ENCODE data around the gene NDUFB6.

NDUFB6 gene

DNA sequence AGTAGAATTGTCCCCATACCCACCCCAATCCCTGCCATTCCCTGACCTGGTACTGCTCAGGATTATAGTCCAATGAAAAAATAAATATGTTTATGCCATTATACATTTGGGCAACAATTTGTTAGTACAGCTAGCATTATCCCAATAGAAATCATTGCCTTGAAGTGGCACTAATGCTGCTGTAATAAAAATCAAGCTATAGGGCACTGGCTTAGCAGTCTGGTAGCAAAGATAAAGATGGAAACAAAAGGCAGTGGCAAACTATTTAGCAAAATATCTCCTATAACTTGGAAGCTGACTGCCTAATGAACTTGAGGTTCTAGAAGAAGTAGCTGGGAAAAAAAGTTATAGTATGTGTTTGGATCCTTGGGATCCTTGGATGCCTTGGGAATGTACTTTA, 18.4 kb downstream of the NDUFB6 start:
- ATAC-seq: no peak
- no peak for TF ChIP-seq GLIS3 (CRISPR knock-in tag; IDR thresholded peaks at IDR 0.05)
- no peak for TF ChIP-seq ESRRG (CRISPR knock-in tag; IDR thresholded peaks at IDR 0.05)
- TF ChIP-seq, protein P1, sequence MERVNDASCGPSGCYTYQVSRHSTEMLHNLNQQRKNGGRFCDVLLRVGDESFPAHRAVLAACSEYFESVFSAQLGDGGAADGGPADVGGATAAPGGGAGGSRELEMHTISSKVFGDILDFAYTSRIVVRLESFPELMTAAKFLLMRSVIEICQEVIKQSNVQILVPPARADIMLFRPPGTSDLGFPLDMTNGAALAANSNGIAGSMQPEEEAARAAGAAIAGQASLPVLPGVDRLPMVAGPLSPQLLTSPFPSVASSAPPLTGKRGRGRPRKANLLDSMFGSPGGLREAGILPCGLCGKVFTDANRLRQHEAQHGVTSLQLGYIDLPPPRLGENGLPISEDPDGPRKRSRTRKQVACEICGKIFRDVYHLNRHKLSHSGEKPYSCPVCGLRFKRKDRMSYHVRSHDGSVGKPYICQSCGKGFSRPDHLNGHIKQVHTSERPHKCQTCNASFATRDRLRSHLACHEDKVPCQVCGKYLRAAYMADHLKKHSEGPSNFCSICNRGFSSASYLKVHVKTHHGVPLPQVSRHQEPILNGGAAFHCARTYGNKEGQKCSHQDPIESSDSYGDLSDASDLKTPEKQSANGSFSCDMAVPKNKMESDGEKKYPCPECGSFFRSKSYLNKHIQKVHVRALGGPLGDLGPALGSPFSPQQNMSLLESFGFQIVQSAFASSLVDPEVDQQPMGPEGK (CRISPR knock-in tag; IDR thresholded peaks at IDR 0.05; ENCODE audit: borderline replicate concordance): no peak
- no peak for TF ChIP-seq ZC3H10 (CRISPR knock-in tag; IDR thresholded peaks at IDR 0.05)
- no peak for TF ChIP-seq OSR1 (CRISPR knock-in tag; IDR thresholded peaks at IDR 0.05)
- no peak for TF ChIP-seq ZFP3 (CRISPR knock-in tag; IDR thresholded peaks at IDR 0.05)
- TF ChIP-seq TCF4 (CRISPR knock-in tag; IDR thresholded peaks at IDR 0.05; ENCODE audit: borderline replicate concordance): no peak
- TF ChIP-seq ZFP30 (CRISPR knock-in tag; IDR thresholded peaks at IDR 0.05): no peak
- no peak for TF ChIP-seq ZNF565 (CRISPR knock-in tag; conservative IDR thresholded peaks at IDR 0.05; ENCODE audit: low read depth)
- no peak for TF ChIP-seq BACH2 (CRISPR knock-in tag; IDR thresholded peaks at IDR 0.05; ENCODE audit: borderline replicate concordance)
- TF ChIP-seq, protein P2, sequence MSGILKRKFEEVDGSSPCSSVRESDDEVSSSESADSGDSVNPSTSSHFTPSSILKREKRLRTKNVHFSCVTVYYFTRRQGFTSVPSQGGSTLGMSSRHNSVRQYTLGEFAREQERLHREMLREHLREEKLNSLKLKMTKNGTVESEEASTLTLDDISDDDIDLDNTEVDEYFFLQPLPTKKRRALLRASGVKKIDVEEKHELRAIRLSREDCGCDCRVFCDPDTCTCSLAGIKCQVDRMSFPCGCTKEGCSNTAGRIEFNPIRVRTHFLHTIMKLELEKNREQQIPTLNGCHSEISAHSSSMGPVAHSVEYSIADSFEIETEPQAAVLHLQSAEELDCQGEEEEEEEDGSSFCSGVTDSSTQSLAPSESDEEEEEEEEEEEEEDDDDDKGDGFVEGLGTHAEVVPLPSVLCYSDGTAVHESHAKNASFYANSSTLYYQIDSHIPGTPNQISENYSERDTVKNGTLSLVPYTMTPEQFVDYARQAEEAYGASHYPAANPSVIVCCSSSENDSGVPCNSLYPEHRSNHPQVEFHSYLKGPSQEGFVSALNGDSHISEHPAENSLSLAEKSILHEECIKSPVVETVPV (CRISPR knock-in tag; IDR thresholded peaks at IDR 0.05): no peak
- TF ChIP-seq PPARA (CRISPR knock-in tag; IDR thresholded peaks at IDR 0.05; ENCODE audit: borderline replicate concordance): no peak
- TF ChIP-seq ISL1 (CRISPR knock-in tag; IDR thresholded peaks at IDR 0.05): no peak
- no peak for TF ChIP-seq SNAI2 (CRISPR knock-in tag; IDR thresholded peaks at IDR 0.05)

DNA sequence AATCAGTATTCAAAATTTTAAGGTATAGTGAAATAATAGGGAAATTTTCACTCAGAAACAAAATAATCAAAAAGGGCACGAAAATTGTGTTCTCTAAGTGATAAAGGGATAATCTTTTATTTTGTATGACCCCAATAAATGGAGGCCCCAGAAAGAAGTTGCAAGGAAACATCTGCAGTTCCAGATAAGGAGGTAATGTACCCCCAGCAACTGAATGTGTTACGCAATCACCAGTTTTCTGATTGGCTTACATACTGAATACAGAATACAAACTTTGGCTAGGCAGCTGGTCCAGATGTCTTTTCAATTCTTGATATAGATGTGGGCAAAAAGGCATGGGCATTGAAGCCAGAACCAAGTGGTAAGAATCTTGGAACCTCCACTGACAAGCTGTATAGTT, 18.9 kb downstream of the NDUFB6 start:
- TF ChIP-seq, protein P1 (CRISPR knock-in tag; IDR thresholded peaks at IDR 0.05; ENCODE audit: borderline replicate concordance): no peak
- TF ChIP-seq TCF4 (CRISPR knock-in tag; IDR thresholded peaks at IDR 0.05; ENCODE audit: borderline replicate concordance) (no peak), ESRRG (CRISPR knock-in tag; IDR thresholded peaks at IDR 0.05) (no peak), RARB (CRISPR knock-in tag; IDR thresholded peaks at IDR 0.05) (no peak), POU6F1 (CRISPR knock-in tag; IDR thresholded peaks at IDR 0.05; ENCODE audit: borderline replicate concordance, low read depth) (no peak), CSDC2 (CRISPR knock-in tag; IDR thresholded peaks at IDR 0.05) (no peak), ZFP30 (CRISPR knock-in tag; IDR thresholded peaks at IDR 0.05) (no peak), SNAI2 (CRISPR knock-in tag; IDR thresholded peaks at IDR 0.05) (no peak), ARNTL (CRISPR knock-in tag; IDR thresholded peaks at IDR 0.05; ENCODE audit: borderline replicate concordance, low read depth) (no peak), BACH2 (CRISPR knock-in tag; IDR thresholded peaks at IDR 0.05; ENCODE audit: borderline replicate concordance) (no peak), ZFP3 (CRISPR knock-in tag; IDR thresholded peaks at IDR 0.05) (no peak), CREB5 (CRISPR knock-in tag; IDR thresholded peaks at IDR 0.05; ENCODE audit: low read depth) (no peak)
- TF ChIP-seq, protein P3, sequence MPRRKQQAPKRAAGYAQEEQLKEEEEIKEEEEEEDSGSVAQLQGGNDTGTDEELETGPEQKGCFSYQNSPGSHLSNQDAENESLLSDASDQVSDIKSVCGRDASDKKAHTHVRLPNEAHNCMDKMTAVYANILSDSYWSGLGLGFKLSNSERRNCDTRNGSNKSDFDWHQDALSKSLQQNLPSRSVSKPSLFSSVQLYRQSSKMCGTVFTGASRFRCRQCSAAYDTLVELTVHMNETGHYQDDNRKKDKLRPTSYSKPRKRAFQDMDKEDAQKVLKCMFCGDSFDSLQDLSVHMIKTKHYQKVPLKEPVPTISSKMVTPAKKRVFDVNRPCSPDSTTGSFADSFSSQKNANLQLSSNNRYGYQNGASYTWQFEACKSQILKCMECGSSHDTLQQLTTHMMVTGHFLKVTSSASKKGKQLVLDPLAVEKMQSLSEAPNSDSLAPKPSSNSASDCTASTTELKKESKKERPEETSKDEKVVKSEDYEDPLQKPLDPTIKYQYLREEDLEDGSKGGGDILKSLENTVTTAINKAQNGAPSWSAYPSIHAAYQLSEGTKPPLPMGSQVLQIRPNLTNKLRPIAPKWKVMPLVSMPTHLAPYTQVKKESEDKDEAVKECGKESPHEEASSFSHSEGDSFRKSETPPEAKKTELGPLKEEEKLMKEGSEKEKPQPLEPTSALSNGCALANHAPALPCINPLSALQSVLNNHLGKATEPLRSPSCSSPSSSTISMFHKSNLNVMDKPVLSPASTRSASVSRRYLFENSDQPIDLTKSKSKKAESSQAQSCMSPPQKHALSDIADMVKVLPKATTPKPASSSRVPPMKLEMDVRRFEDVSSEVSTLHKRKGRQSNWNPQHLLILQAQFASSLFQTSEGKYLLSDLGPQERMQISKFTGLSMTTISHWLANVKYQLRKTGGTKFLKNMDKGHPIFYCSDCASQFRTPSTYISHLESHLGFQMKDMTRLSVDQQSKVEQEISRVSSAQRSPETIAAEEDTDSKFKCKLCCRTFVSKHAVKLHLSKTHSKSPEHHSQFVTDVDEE (CRISPR knock-in tag; IDR thresholded peaks at IDR 0.05): no peak
- TF ChIP-seq, protein P2 (CRISPR knock-in tag; IDR thresholded peaks at IDR 0.05): no peak
- ATAC-seq: no peak

All from SK-N-SH treated with all-trans-retinoic acid at 6 μM for 48 hours (cell line).